GM13977 (cell line): ENCODE results near the gene HNRNPA3.
"Not testable (repeated sequence)": the region's sequence is repeated elsewhere in the genome, so short reads cannot be mapped to it uniquely, and the experiment has no call there.

Source experiments
- DNase-seq: peaks from one replicate; pipeline ENCODE4 v3.0.0; 2012; ENCODE audit warnings: low spot score
- in situ Hi-C: fragments of 300-500 bp; cut with MboI; formaldehyde crosslinking; loops from one replicate; pipeline ENCODE4 v1.12.0; 2022; ENCODE audit warnings: low sequenced_read_pairs, low pct_unique_long_range_greater_than_20kb, mixed read lengths, inconsistent platforms; ENCODE audit not compliant: unreplicated experiment
- TF ChIP-seq, protein P1 (sequence below): IDR thresholded peaks from 2 replicates; pipeline ENCODE4 v1.5.1; 2012; ENCODE audit warnings: mild to moderate bottlenecking, control low read depth; ENCODE audit not compliant: insufficient read depth; ENCODE audit errors: extremely low read depth, missing control alignments

The HNRNPA3 gene

DNA sequence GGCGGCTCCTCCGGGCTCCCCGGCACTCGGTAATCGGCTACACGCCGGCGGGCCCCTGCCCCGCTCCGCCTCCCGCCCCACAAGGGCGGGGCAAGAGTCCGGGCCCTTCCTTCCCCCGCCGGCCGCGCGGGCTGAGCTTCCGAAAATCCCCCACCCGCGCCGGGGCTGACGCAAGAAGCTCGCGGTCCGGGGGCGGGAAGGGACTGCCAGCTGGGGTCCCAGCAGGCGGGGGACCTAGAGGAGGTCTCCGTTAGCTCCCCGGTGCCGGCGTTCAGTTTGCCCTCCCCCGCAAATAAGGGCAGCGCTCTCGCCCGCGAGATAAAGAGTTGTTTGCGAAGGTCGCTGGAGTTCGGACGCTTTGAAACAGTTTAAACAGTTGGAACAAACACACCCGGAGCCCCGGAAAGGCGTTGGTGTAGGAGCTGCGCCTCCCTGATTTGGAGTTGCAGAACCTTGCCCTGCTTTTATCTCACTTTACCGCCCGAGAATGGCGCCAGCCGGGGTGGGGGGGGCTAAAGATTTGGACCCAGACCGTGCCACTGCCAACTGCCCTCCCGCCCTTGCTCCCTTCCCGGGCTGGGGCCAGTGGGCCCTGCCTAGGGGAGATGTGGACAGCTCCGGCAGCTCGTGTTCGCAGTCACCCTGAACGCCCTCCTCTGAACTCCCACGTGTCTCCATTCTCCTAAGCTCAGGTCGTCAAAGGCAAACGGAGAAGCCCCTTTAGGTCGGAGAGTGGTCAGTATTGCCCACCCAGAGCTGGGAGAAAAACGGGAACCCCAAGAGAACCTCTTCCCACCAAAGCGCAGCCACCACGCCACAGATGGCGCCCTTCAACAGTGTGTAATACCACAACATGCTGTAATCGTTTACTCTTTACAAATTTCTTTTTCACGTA is 52.3 kb downstream of the HNRNPA3 start, which contains the start of gene NFE2L2:
NFE2L2 (minus strand) TSS at position 35 of the 895 bp plus-strand sequence. CDS start 151 bp downstream, outside the sequence.
- TF ChIP-seq, protein P1, sequence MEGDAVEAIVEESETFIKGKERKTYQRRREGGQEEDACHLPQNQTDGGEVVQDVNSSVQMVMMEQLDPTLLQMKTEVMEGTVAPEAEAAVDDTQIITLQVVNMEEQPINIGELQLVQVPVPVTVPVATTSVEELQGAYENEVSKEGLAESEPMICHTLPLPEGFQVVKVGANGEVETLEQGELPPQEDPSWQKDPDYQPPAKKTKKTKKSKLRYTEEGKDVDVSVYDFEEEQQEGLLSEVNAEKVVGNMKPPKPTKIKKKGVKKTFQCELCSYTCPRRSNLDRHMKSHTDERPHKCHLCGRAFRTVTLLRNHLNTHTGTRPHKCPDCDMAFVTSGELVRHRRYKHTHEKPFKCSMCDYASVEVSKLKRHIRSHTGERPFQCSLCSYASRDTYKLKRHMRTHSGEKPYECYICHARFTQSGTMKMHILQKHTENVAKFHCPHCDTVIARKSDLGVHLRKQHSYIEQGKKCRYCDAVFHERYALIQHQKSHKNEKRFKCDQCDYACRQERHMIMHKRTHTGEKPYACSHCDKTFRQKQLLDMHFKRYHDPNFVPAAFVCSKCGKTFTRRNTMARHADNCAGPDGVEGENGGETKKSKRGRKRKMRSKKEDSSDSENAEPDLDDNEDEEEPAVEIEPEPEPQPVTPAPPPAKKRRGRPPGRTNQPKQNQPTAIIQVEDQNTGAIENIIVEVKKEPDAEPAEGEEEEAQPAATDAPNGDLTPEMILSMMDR = peak; percentile 42
- DNase-seq = peak; percentile 97
- in situ Hi-C loops = no loop called here

DNA sequence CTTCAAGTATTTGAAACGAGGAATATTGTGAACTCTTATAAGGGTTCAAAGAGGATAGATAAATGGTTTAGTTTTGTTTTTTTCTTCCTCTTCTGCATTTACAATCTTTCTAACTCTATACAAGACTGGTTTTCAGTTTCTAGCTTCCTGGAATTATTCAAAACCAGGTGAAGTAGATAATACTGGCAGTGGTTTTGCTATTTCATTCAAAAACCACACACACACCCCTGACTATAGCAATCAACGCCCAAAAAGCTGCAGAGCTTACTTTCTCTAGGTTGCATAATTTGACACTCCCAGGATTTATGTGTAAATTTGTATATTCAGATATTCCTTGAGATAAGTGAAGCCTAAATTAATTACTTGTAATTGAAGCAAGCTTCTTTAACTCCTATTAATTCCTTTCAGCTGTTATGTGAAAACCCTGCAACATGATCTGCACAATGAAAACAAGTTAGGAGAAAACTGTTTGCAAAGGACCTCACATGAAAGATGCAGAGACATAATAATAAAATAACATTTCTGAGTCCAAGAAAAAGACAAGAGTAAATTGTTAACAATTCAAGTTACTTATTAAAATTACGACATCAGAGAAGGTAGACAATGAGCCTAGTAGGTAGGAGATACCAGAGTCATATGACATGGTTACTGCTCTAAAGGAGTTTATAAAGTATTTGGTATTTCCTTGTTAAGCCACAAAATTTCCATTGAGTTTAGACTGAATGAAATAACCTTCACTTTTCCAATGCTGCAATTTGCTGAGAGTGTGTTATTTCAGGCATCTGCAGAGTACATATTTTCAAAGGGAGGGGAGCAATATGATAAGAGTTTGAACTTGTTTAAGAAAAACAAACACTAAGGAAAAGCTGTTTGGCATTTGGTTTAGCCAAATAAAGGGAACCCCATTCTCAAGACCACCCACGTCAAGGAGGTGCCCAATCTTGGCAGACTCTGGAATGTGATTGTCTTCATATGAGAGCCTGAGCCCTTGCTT is 53.5 kb downstream of the HNRNPA3 start:
- peak; percentile 28 for DNase-seq
- in situ Hi-C loops = no loop called here

DNA sequence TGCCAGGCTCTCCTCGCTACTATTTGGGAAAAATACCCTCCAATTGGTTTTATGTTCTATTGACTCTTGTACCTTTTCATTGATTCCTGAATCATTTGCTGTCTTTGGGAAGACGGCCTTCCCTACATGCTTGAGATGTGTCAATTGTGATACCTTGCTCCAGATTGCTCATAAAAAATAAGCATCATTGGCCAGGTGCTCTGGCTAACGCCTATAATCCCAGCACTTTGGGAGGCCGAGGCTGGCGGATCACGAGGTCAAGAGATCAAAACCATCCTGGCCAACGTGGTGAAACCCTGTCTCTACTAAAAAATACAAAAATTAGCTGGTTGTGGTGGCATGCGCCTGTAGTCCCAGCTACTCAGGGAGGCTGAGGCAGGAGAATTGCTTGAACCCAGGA is 54.4 kb downstream of the HNRNPA3 start:
- DNase-seq, in situ Hi-C loops: not testable (repeated sequence)

More for the DNA sequence above, 53.5 kb downstream of the HNRNPA3 start:
- TF ChIP-seq, protein P1 = no peak

DNA sequence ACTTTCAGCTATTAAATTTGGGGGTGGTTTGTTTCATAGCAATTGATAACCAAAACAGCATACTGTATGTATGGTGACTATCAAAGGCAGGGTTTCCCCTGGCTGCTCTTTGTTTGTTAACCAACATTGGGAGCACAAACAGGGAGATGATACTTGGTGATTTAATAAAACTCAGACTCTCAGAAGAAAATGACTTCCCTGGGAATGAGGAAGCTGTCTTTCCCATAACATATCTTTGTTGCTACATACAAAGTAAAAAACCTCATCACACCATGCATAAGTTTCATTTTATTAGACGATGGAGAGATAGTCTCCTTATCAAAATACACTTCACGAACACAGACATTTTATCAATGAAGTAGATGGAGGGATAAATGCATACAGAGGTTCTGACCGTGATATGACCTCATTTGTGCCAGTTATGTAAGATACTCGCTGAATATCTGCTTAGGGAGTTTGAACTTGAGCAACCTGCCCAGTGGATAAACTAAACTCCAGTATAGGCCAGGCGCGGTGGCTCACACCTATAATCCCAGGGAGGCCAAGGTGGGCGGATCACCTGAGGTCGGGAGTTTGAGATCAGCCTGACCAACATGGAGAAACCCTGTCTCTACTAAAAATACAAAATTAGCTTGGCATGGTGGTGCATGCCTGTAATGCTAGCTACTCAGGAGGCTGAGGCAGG is 55.7 kb downstream of the HNRNPA3 start:
- in situ Hi-C loops = no loop called here
- no peak for DNase-seq
- TF ChIP-seq, protein P1 = no peak

DNA sequence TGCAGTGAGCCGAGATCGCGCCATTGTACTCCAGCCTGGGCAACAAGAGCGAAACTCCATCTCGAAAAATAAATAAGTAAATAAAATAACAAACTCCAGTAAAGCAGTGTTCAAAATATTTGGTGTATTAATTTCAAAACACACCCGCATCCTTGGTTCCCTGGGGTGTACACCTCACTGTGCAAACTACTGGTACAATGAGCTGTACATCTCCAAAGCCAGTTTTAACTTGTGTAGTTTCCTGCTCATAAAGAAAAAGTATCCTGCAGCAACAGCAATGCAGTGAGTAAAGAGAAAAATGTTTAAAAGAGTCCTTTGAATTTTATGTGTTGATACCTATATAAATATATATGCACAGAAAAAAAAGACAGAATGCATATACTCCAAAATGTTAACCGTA is 56.3 kb downstream of the HNRNPA3 start:
- TF ChIP-seq, protein P1 = no peak
- no peak for DNase-seq
- in situ Hi-C loops = no loop called here

DNA sequence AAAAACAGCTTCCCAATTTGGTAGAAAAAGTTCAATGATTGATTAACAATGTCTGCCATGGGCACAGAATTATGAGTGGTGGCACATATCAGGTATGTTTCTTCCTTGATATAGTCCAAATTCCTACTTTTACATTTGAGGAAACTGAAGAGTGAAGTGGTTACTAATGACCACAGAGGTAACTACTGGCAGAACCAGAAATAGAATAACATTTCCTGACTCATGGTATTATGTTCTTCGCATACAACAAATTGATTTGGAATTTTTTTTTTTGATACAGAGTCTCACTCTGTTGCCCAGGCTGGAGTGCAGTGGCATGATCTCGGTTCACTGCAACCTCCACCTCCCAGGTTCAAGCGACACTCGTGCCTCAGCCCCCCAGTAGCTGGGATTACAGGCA is 57.9 kb downstream of the HNRNPA3 start:
- in situ Hi-C loops = no loop called here
- DNase-seq = no peak
- TF ChIP-seq, protein P1 = no peak
